Adrenal gland (tissue), 5 donors: ENCODE measurements around the gene USP3.

Source experiments
- CTCF ChIP-seq, 6 experiments: fragments of 450-650 bp in 4 of 6; fragments of 200-600 bp in 2 of 6; sonication (generic) in 1 of 6; IDR thresholded peaks; 1 replicate in 5 of 6; 2 replicates in 1 of 6; pipeline versions ENCODE4 v1.5.1 to v1.8.0; 2016 to 2021; ENCODE audit warnings: antibody characterized with exemption in 6 of 6, mild to moderate bottlenecking in 2 of 6, moderate library complexity in 1 of 6
- POLR2A ChIP-seq, 2 donors: fragments of 450-650 bp; IDR thresholded peaks; one replicate each; pipeline ENCODE4 v1.6.1; 2017; ENCODE audit warnings: antibody characterized with exemption in 2 of 2, mild to moderate bottlenecking in 2 of 2, moderate library complexity in 1 of 2
- donor health status: DM: no; HTN: no; CAD: no.

- TF ChIP-seq CTCF (IDR thresholded peaks at IDR 0.05): no peak
- no peak for TF ChIP-seq POLR2A (IDR thresholded peaks at IDR 0.05)
Measured at GRCh38 chr15:63582718-63583426, 78.5 kb downstream of the USP3 start.
